RWPE2 (cell line): ENCODE results near the gene ORC4.

Experiments
- ATAC-seq: fragments of 200-7000 bp; cut with Tn5 transposase; 3 replicates; pipeline ENCODE4 v1.9.1; 2021; ENCODE audit warnings: low read depth
- DNase-seq: peaks from one replicate; pipeline ENCODE4 v3.0.0-alpha.2; 2020; ENCODE audit warnings: low spot score
- H3K27ac ChIP-seq: fragments of 450-650 bp; 2 replicates; pipeline ENCODE4 v1.5.1; 2017; ENCODE audit warnings: mild to moderate bottlenecking; ENCODE audit not compliant: poor library complexity, severe bottlenecking
- H3K27me3 ChIP-seq: fragments of 250-450 bp; sonication (Bioruptor Pico); 2 replicates; pipeline ENCODE4 v1.5.1; 2021; ENCODE audit warnings: mild to moderate bottlenecking, moderate library complexity; ENCODE audit not compliant: insufficient read depth, poor library complexity, severe bottlenecking
- H3K36me3 ChIP-seq: fragments of 250-450 bp; sonication (Bioruptor Pico); 2 replicates; pipeline ENCODE4 v1.5.1; 2020; ENCODE audit warnings: low read depth, mild to moderate bottlenecking, moderate library complexity
- H3K4me1 ChIP-seq: fragments of 250-450 bp; sonication (Bioruptor Pico); 2 replicates; pipeline ENCODE4 v1.5.1; 2021; ENCODE audit warnings: mild to moderate bottlenecking, moderate library complexity; ENCODE audit not compliant: insufficient read depth, poor library complexity, severe bottlenecking
- H3K4me3 ChIP-seq: fragments of 250-450 bp; sonication (Bioruptor Pico); 2 replicates; pipeline ENCODE4 v1.5.1; 2021; ENCODE audit warnings: mild to moderate bottlenecking, moderate library complexity; ENCODE audit not compliant: severe bottlenecking
- H3K9me3 ChIP-seq: fragments of 250-450 bp; sonication (Bioruptor Pico); 2 replicates; pipeline ENCODE4 v1.5.1; 2021; ENCODE audit warnings: mild to moderate bottlenecking, moderate library complexity; ENCODE audit not compliant: severe bottlenecking
- CTCF ChIP-seq: fragments of 450-650 bp; IDR thresholded peaks from one replicate; pipeline ENCODE4 v1.5.1; 2017; ENCODE audit warnings: mild to moderate bottlenecking, moderate library complexity; ENCODE audit not compliant: poor library complexity, severe bottlenecking

Gene ORC4

GRCh38 chr2:148052687-148053086 lies 32.1 kb upstream of the ORC4 start:
- DNase-seq (no peak), ATAC-seq (no peak)
- peaks cover 1% of the 10 kb centered on the region for H3K4me1 ChIP-seq
- no peak overlapping the region for H3K4me3 ChIP-seq
- no peak for TF ChIP-seq CTCF
- no peaks in the 10 kb centered on the region for H3K27me3 ChIP-seq
- no peaks in the 10 kb centered on the region for H3K36me3 ChIP-seq
- no peak overlapping the region for H3K27ac ChIP-seq
- no peaks in the 10 kb centered on the region for H3K9me3 ChIP-seq

GRCh38 chr2:148049284-148049683 lies 28.7 kb upstream of the ORC4 start:
- ATAC-seq (no peak), DNase-seq (no peak)
- Histone ChIP-seq H3K36me3 (no peaks in the 10 kb centered on the region), H3K4me3 (no peak overlapping the region), H3K27ac (no peak overlapping the region), H3K9me3 (no peaks in the 10 kb centered on the region), H3K27me3 (no peaks in the 10 kb centered on the region), H3K4me1 (no peaks in the 10 kb centered on the region)
- no peak for TF ChIP-seq CTCF

DNA sequence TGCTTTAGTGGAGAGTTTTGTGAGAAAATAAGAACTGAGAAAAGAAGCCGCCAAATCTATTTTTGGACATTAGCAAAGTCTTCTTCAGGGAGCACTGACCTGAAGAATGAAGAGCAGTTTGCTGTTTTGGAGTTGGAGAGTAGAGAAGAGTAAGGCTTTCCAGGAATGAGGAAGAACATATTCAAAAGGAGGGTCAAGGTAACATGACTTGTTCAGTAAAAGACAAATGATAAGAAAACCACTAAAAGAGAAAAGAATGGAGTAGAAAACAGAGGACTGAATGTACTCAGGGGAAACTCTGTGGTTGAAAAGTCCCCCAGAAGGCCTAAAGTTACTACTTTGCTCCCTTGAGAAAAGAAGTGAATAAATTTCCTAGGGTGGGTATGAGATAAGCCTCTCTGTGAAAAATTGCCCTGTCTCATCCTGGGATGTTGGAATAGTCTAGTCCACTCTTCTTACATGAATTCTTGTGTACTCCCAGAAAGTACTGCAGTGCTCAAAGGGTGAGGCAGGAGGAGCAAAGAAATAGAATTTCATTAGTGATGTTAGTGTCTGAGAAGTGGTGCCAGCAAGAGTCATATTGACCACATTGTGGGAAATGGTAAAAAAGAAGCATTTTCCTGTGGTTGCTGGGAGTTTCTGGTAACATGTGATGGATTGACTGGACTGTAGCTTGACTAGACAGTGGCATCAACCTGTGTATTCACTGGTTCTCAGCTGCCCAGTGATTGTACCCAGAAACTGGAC lies 28.1 kb upstream of the ORC4 start:
- H3K27ac ChIP-seq = no peak overlapping the region
- no peak; the same call in 2 of the 3 replicates for ATAC-seq
- H3K4me1 ChIP-seq = no peaks in the 10 kb centered on the region
- no peak for DNase-seq
- no peaks in the 10 kb centered on the region for H3K9me3 ChIP-seq
- no peak overlapping the region for H3K4me3 ChIP-seq
- H3K36me3 ChIP-seq = no peaks in the 10 kb centered on the region
- no peak for TF ChIP-seq CTCF
- H3K27me3 ChIP-seq = no peaks in the 10 kb centered on the region

- no peaks in the 10 kb centered on the region for H3K36me3 ChIP-seq
- H3K27ac ChIP-seq = no peak overlapping the region
- no peaks in the 10 kb centered on the region for H3K9me3 ChIP-seq
- no peak for TF ChIP-seq CTCF
- DNase-seq (no peak), ATAC-seq (no peak)
- no peaks in the 10 kb centered on the region for H3K4me1 ChIP-seq
- no peak overlapping the region for H3K4me3 ChIP-seq
- no peaks in the 10 kb centered on the region for H3K27me3 ChIP-seq
Observed at GRCh38 chr2:148046802-148047201, 26.3 kb upstream of the ORC4 start.

- DNase-seq = no peak
- no peak; the same call in 2 of the 3 replicates for ATAC-seq
- no peak overlapping the region for H3K4me3 ChIP-seq
- no peak overlapping the region for H3K27ac ChIP-seq
- no peaks in the 10 kb centered on the region for H3K36me3 ChIP-seq
- H3K4me1 ChIP-seq = no peaks in the 10 kb centered on the region
- no peaks in the 10 kb centered on the region for H3K27me3 ChIP-seq
- TF ChIP-seq CTCF = no peak
- H3K9me3 ChIP-seq = no peaks in the 10 kb centered on the region
Observed at GRCh38 chr2:148044322-148044721, 23.8 kb upstream of the ORC4 start.
